HCT116 (cell line): ENCODE data around the gene SETDB1. TPM values are rescaled to one million over a fixed set of nuclear protein-coding genes. Genes with fewer than 3 reads are reported as not detected.

Experiments used
- ATAC-seq: fragments of 200-7000 bp; cut with Tn5 transposase; 2 replicates; pipeline ENCODE4 v1.9.1; 2020; ENCODE audit warnings: mild to moderate bottlenecking, moderate library complexity
- BruUV-seq: library from RNA; stranded (reverse); fragments of 400-500 nt; replicated peaks from 2 replicates; lab custom pipeline; 2021; lab: Mats Ljungman, UMichigan
- CTCF ChIA-PET: fragments of 300-600 bp; sonication (Branson Sonifier 250); formaldehyde crosslinking; loops from one replicate; lab custom pipeline; 2021; ENCODE audit warnings: antibody characterized with exemption; lab: Charles Lee
- POLR2A ChIA-PET: fragments of 300-600, 350-600 bp; sonication (Branson Sonifier 250); formaldehyde crosslinking; loops from one replicate; lab custom pipeline; 2021; ENCODE audit warnings: antibody characterized with exemption; lab: Charles Lee
- RAD21 ChIA-PET, 2 experiments: fragments of 300-600 bp; sonication (Branson Sonifier 250); formaldehyde crosslinking; loops; one replicate each; lab custom pipeline; 2023; ENCODE audit warnings: low total read pairs in 2 of 2; ENCODE audit not compliant: uncharacterized antibody in 2 of 2, unreplicated experiment in 2 of 2, low non-redundant PET in 1 of 2; lab: Charles Lee
- DNase-seq: peaks from one replicate; pipeline ENCODE4 v3.0.0-alpha.2; 2010; ENCODE audit warnings: low read depth, low spot score
- H2AFZ ChIP-seq: fragments of 200-600 bp; shearing (Covaris generic), sonication (generic); 2 replicates; pipeline ENCODE4 v1.6.1; 2017; ENCODE audit warnings: low read depth, mixed run types, mixed read lengths, antibody characterized with exemption, low read length; ENCODE audit not compliant: poor library complexity, severe bottlenecking
- H3K27ac ChIP-seq: 2 replicates; pipeline ENCODE4 v1.5.1; 2012; ENCODE audit warnings: low read depth, low read length
- H3K27me3 ChIP-seq: fragments of 200-600 bp; sonication (generic); 2 replicates; pipeline ENCODE4 v1.6.1; 2016; ENCODE audit warnings: mixed run types, low read length, mixed read lengths; ENCODE audit not compliant: insufficient read depth
- H3K36me3 ChIP-seq, 2 experiments: fragments of 200-500 bp in 1 of 2; fragments of 200-600 bp in 1 of 2; sonication (Bioruptor generic) in 1 of 2; sonication (generic) in 1 of 2; 2 replicates each; pipeline versions ENCODE4 v1.5.1 to v1.6.1; 2014 to 2016; ENCODE audit warnings: low read length in 2 of 2, inconsistent platforms in 1 of 2, mixed read lengths in 1 of 2, mixed run types in 1 of 2; ENCODE audit not compliant: insufficient read depth in 2 of 2, control insufficient read depth in 1 of 2
- H3K4me1 ChIP-seq, 2 experiments: fragments of 200-600 bp in 1 of 2; sonication (generic) in 1 of 2; 2 replicates each; pipeline versions ENCODE4 v1.5.1 to v1.6.1; 2012 to 2017; ENCODE audit warnings: low read length in 2 of 2, inconsistent platforms in 1 of 2, mild to moderate bottlenecking in 1 of 2, mixed read lengths in 1 of 2, mixed run types in 1 of 2, moderate library complexity in 1 of 2; ENCODE audit not compliant: insufficient read depth in 2 of 2, control insufficient read depth in 1 of 2
- H3K4me2 ChIP-seq: fragments of 200-600 bp; sonication (generic); 2 replicates; pipeline ENCODE4 v1.6.1; 2017; ENCODE audit warnings: mixed run types, low read length, mixed read lengths
- H3K4me3 ChIP-seq, 2 experiments: fragments of 200-600 bp in 1 of 2; sonication (generic) in 1 of 2; replicated peaks in 1 of 2; 2 replicates each; pipeline ENCODE4 v1.5.1; 2011 to 2016; ENCODE audit warnings: low read length in 2 of 2, control low read depth in 1 of 2, low read depth in 1 of 2, mild to moderate bottlenecking in 1 of 2, mixed read lengths in 1 of 2, mixed run types in 1 of 2
- H3K79me2 ChIP-seq: fragments of 200-600 bp; sonication (generic); 2 replicates; pipeline ENCODE4 v1.6.1; 2017; ENCODE audit warnings: mild to moderate bottlenecking, mixed run types, low read length, moderate library complexity, mixed read lengths; ENCODE audit not compliant: insufficient read depth
- H3K9ac ChIP-seq: fragments of 200-600 bp; sonication (generic); 2 replicates; pipeline ENCODE4 v1.6.1; 2016; ENCODE audit warnings: low read length, mixed read lengths
- H3K9me2 ChIP-seq: fragments of 200-600 bp; sonication (generic), shearing (Covaris generic); 2 replicates; pipeline ENCODE4 v1.6.1; 2017; ENCODE audit warnings: mixed run types, mild to moderate bottlenecking, moderate library complexity; ENCODE audit not compliant: insufficient read depth
- H3K9me3 ChIP-seq, 2 experiments: fragments of 200-500 bp in 1 of 2; fragments of 200-600 bp in 1 of 2; sonication (Bioruptor generic) in 1 of 2; sonication (generic) in 1 of 2; 2 replicates each; pipeline ENCODE4 v1.6.1; 2014 to 2017; ENCODE audit warnings: low read length in 2 of 2, mixed read lengths in 2 of 2, inconsistent platforms in 1 of 2, low read depth in 1 of 2, mild to moderate bottlenecking in 1 of 2, mixed run types in 1 of 2, moderate library complexity in 1 of 2; ENCODE audit not compliant: control insufficient read depth in 1 of 2, insufficient read depth in 1 of 2
- H4K20me1 ChIP-seq: fragments of 200-600 bp; sonication (generic), shearing (Covaris generic); 2 replicates; pipeline ENCODE4 v1.6.1; 2017; ENCODE audit warnings: mixed run types, mild to moderate bottlenecking, moderate library complexity; ENCODE audit not compliant: insufficient read depth
- ATF3 ChIP-seq: IDR thresholded peaks from 2 replicates; pipeline ENCODE4 v1.6.1; 2012
- CBX3 ChIP-seq: IDR thresholded peaks from 2 replicates; pipeline ENCODE4 v1.6.1; 2012; ENCODE audit warnings: low read depth
- CEBPB ChIP-seq: IDR thresholded peaks from 2 replicates; pipeline ENCODE4 v1.6.1; 2012; ENCODE audit warnings: low read depth
- EGR1 ChIP-seq: IDR thresholded peaks from 2 replicates; pipeline ENCODE4 v1.6.1; 2012; ENCODE audit warnings: low read depth
- ELF1 ChIP-seq: IDR thresholded peaks from 2 replicates; pipeline ENCODE4 v1.6.1; 2012; ENCODE audit warnings: low read depth, borderline replicate concordance
- EZH2 ChIP-seq: fragments of 200-600 bp; sonication (generic); IDR thresholded peaks from 2 replicates; pipeline ENCODE4 v1.6.1; 2017; ENCODE audit warnings: antibody characterized with exemption, mixed run types
- EZH2phosphoT487 ChIP-seq: fragments of 200-600 bp; IDR thresholded peaks from 2 replicates; pipeline ENCODE4 v1.6.1; 2018; ENCODE audit warnings: antibody characterized with exemption, borderline replicate concordance
- JUND ChIP-seq: IDR thresholded peaks from 2 replicates; pipeline ENCODE4 v1.6.1; 2012
- MAX ChIP-seq: IDR thresholded peaks from 2 replicates; pipeline ENCODE4 v1.6.1; 2012
- POLR2AphosphoS5 ChIP-seq: IDR thresholded peaks from 2 replicates; pipeline ENCODE4 v1.6.1; 2011; ENCODE audit warnings: mild to moderate bottlenecking, low read depth, low read length, moderate library complexity
- RAD21 ChIP-seq: IDR thresholded peaks from 2 replicates; pipeline ENCODE4 v1.6.1; 2012; ENCODE audit warnings: low read depth, mild to moderate bottlenecking
- SIN3A ChIP-seq: IDR thresholded peaks from 2 replicates; pipeline ENCODE4 v1.6.1; 2012; ENCODE audit warnings: low read depth
- SP1 ChIP-seq: IDR thresholded peaks from 2 replicates; pipeline ENCODE4 v1.6.1; 2012; ENCODE audit warnings: low read depth
- SRF ChIP-seq: IDR thresholded peaks from 2 replicates; pipeline ENCODE4 v1.6.1; 2012; ENCODE audit warnings: low read depth
- TCF7L2 ChIP-seq: IDR thresholded peaks from 2 replicates; pipeline ENCODE4 v1.7.0; 2011; ENCODE audit warnings: borderline replicate concordance, inconsistent platforms; ENCODE audit not compliant: insufficient read depth, insufficient read length; ENCODE audit errors: extremely low read depth
- YY1 ChIP-seq: IDR thresholded peaks from 2 replicates; pipeline ENCODE4 v1.6.1; 2011; ENCODE audit warnings: low read length, low read depth, moderate library complexity, mild to moderate bottlenecking; ENCODE audit not compliant: insufficient replicate concordance; ENCODE audit errors: extremely low read depth
- ZFX ChIP-seq: fragments of 450-650 bp; IDR thresholded peaks from 2 replicates; pipeline ENCODE4 v1.6.1; 2017
- ZNF274 ChIP-seq: fragments of 200-500 bp; sonication (Bioruptor generic); IDR thresholded peaks from 2 replicates; pipeline ENCODE4 v1.6.1; 2014; ENCODE audit warnings: mild to moderate bottlenecking, low read depth, low read length, inconsistent platforms
- intact Hi-C: fragments of 100-400 bp; cut with micrococcal nuclease; formaldehyde crosslinking; loops from 2 replicates; pipeline ENCODE4 v1.10.0; 2022
- total RNA-seq: library from RNA; stranded (reverse); gene quantifications from one replicate; pipeline ENCODE4 v1.2.1, GENCODE V29; 2021; ENCODE audit not compliant: unreplicated experiment
- TF ChIP-seq, protein P1 (sequence below), 3 experiments: fragments of 200-600 bp in 1 of 3; sonication (generic) in 1 of 3; IDR thresholded peaks in 2 of 3; conservative IDR thresholded peaks in 1 of 3; 2 replicates each; pipeline ENCODE4 v1.5.1; 2012 to 2017; ENCODE audit warnings: low read depth in 2 of 3, low read length in 2 of 3, antibody characterized with exemption in 1 of 3, borderline replicate concordance in 1 of 3, control low read depth in 1 of 3, mild to moderate bottlenecking in 1 of 3, mixed read lengths in 1 of 3, mixed run types in 1 of 3, moderate library complexity in 1 of 3; ENCODE audit not compliant: insufficient read depth in 1 of 3

SETDB1 gene
- total RNA-seq, 1 experiment from 2014 or later, result 54.3 TPM

DNA sequence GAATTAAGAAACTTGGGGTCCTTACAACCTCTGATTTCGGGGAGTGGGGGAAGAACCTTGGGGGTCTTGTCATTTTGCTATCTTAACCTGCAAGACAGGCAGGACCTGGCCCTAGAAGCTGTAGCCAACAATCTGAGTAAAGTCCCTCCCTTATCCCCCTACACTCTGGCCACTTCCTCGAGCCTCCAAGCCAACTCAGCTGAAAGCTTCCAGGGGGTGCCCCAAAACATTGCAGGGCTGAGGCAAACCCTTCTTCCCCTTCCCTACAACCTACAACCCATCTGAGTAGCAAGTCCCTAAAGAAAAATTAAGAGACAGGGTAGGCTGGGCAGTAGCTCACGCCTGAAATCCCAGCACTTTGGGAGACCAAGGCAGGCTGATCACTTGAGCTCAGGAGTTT is 43.5 kb downstream of the SETDB1 start:
- TF ChIP-seq SP1, result no peak
- TF ChIP-seq RAD21, result no peak
- DNase-seq, result no peak
- H3K4me3 ChIP-seq, result no peak overlapping the region
- no peaks in the 10 kb centered on the region for H3K9me2 ChIP-seq
- H3K4me2 ChIP-seq, result no peak overlapping the region
- peaks cover 63% of the 10 kb centered on the region for H3K79me2 ChIP-seq
- no peak overlapping the region for H3K27ac ChIP-seq
- H3K9ac ChIP-seq, result no peak overlapping the region
- peaks cover 21 to 28% of the 10 kb centered on the region in 2 experiments for H3K4me1 ChIP-seq
- H3K27me3 ChIP-seq, result no peaks in the 10 kb centered on the region
- RAD21 ChIA-PET, result no interaction called here
- H3K9me3 ChIP-seq, result no peaks in the 10 kb centered on the region
- intact Hi-C loops, result no loop called here
- H2AFZ ChIP-seq, result no peak overlapping the region
- H3K36me3 ChIP-seq, result peaks cover 20 to 38% of the 10 kb centered on the region in 2 experiments
- POLR2A ChIA-PET, result interaction anchor here (0.8 to 1.7 kb wide), 2 partner anchors 12 to 390 kb away, joined by 3 to 5 read pairs; partner anchors contain the start of genes ANXA9 and MCL1
- H4K20me1 ChIP-seq, result 0 out of 2 replicates have a peak, but pooled peaks cover 4% of the 10 kb centered on the region
- CTCF ChIA-PET, result interaction anchor here (1.9 kb wide), 1 partner anchor 11 kb away, joined by 4 read pairs; no protein-coding TSS in a partner anchor
- no TSS peak for BruUV-seq
- no peak for ATAC-seq

- POLR2A ChIA-PET, result interaction anchor here (1.7 kb wide), 1 partner anchor 391 kb away, joined by 5 read pairs; the partner anchor contains the start of gene MCL1
- H4K20me1 ChIP-seq, result 0 out of 2 replicates have a peak, but pooled peaks cover 4% of the 10 kb centered on the region
- intact Hi-C loops, result no loop called here
These were observed 44.8 kb downstream of the SETDB1 start for GRCh38 chr1:150970808-150971582.

More at GRCh38 chr1:150970808-150971582, 44.8 kb downstream of the SETDB1 start:
- no peak for TF ChIP-seq SRF
- TF ChIP-seq RAD21, result no peak
- TF ChIP-seq SP1, result no peak
- TF ChIP-seq, protein P1, sequence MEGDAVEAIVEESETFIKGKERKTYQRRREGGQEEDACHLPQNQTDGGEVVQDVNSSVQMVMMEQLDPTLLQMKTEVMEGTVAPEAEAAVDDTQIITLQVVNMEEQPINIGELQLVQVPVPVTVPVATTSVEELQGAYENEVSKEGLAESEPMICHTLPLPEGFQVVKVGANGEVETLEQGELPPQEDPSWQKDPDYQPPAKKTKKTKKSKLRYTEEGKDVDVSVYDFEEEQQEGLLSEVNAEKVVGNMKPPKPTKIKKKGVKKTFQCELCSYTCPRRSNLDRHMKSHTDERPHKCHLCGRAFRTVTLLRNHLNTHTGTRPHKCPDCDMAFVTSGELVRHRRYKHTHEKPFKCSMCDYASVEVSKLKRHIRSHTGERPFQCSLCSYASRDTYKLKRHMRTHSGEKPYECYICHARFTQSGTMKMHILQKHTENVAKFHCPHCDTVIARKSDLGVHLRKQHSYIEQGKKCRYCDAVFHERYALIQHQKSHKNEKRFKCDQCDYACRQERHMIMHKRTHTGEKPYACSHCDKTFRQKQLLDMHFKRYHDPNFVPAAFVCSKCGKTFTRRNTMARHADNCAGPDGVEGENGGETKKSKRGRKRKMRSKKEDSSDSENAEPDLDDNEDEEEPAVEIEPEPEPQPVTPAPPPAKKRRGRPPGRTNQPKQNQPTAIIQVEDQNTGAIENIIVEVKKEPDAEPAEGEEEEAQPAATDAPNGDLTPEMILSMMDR (IDR thresholded peaks at IDR 0.05 in 2 of 3, conservative IDR thresholded peaks at IDR 0.05 in 1 of 3; ENCODE audit: borderline replicate concordance in 1 of 3, insufficient read depth in 1 of 3, low read depth in 2 of 3, low read length in 2 of 3), result no peak
- TF ChIP-seq JUND, result no peak
- no peak for TF ChIP-seq ATF3
- TF ChIP-seq CBX3, result no peak
- TF ChIP-seq ELF1, result no peak
- no peak for TF ChIP-seq EGR1
- no peak for TF ChIP-seq EZH2phosphoT487
- TF ChIP-seq TCF7L2, result no peak
- no peak for TF ChIP-seq MAX
- TF ChIP-seq SIN3A, result no peak
- TF ChIP-seq CEBPB, result no peak
- no peak for TF ChIP-seq EZH2
- no peak for TF ChIP-seq YY1
- no peak for TF ChIP-seq ZFX
- TF ChIP-seq ZNF274, result no peak
- TF ChIP-seq POLR2AphosphoS5, result no peak
- 0 out of 2 replicates have a peak overlapping the region, but pooled peaks have one; percentile 2 for H3K27ac ChIP-seq
- peaks cover 63% of the 10 kb centered on the region for H3K79me2 ChIP-seq
- H3K27me3 ChIP-seq, result no peaks in the 10 kb centered on the region
- no TSS peak for BruUV-seq
- no peak overlapping the region for H3K9ac ChIP-seq
- RAD21 ChIA-PET, result no interaction called here
- peaks cover 27 to 39% of the 10 kb centered on the region in 2 experiments for H3K4me1 ChIP-seq
- ATAC-seq (no peak), DNase-seq (no peak)
- CTCF ChIA-PET, result interaction anchor here (1.9 kb wide), 1 partner anchor 10 kb away, joined by 4 read pairs; no protein-coding TSS in a partner anchor
- H3K9me3 ChIP-seq, result no peaks in the 10 kb centered on the region
- peaks cover 13 to 32% of the 10 kb centered on the region in 2 experiments for H3K36me3 ChIP-seq
- no peaks in the 10 kb centered on the region for H3K9me2 ChIP-seq
- no peak overlapping the region for H2AFZ ChIP-seq
- no peak overlapping the region for H3K4me3 ChIP-seq
- H3K4me2 ChIP-seq, result no peak overlapping the region
